GM18499 (cell line): ENCODE data around the gene ZFAND3.
"Not testable (repeated sequence)": the region's sequence is repeated elsewhere in the genome, so short reads cannot be mapped to it uniquely, and the experiment has no call there.

Experiments
- ATAC-seq: cut with Tn5 transposase; IDR thresholded peaks from one replicate; pipeline ENCODE4 v1.9.1; 2021; ENCODE audit warnings: moderate number of reproducible peaks; ENCODE audit not compliant: insufficient read depth, unreplicated experiment

Gene ZFAND3

DNA sequence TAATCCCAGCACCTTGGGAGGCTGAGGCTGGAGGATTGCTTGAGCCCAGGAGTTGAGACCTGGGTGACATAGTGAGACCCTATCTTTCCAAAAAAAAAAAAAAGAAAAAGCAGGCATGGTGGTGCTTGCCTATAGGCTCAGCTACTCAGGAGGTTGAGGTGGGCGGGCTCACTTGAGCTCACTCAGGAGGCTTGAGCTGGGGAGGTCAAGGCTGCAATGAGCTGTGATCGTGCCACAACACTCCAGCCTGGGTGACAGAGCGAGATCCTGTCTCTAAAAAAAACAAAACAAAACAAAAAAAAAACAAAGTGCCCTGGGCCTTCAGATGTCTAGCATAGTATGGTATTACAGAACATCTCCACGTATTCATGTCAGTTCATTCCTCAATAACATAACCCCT, 42.9 kb downstream of the ZFAND3 start:
- no peak for ATAC-seq

DNA sequence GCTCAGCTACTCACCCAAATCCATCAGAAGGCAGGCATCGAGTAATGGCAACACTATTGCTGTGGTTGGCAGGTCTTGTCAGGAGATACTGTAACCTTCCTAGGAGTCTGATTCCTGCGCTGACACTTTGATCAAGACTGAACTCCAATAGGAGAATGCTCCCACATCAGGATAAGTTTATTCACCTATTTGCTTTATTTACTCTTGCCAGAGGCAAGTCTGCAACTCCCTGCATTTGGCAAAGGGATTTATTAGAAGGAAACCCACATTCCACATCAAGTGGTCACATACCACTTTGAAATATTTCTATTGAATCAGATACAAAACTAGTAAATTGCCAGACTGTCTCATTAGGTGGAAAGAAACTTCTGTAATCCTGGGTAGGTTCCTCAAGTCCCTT, 43.5 kb downstream of the ZFAND3 start:
- no peak for ATAC-seq

DNA sequence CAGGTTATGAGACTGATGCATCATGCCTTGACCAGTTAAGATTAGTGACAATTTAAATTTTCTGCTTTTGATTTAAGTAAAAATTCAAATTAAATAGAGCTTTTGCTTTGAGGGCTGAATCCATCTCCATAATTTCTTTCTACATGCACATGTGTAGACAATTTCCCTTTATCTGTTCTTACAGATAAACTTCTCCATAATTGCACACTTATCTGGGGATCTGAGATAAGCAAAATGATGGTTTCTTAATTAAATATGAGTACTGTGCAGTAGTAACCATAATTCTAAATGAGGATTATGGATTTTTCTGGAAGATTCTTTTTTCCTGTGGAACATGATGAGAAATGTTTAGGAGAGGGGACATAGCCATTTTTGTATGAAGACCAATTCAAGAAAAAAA, 44.7 kb downstream of the ZFAND3 start:
- ATAC-seq: no peak

DNA sequence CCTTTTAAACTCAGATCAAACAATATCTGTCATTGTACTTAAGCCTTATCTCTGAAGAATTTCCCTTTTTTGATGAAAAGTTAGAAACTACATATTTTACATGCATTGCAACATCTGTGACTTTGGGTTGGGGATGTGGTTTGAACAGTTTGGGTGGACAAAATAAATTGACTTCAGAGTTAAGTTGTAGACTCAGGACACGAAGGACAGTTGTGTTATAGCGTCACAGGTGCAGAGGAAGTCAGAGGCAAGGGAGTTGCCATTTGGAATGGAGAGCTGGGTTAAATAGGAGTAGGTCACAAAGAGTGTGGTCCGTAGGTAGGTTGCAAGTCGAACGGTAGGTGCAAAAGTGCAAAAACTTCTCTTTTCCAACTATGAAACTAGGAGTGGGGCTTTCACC, 46.0 kb downstream of the ZFAND3 start:
- ATAC-seq: no peak

DNA sequence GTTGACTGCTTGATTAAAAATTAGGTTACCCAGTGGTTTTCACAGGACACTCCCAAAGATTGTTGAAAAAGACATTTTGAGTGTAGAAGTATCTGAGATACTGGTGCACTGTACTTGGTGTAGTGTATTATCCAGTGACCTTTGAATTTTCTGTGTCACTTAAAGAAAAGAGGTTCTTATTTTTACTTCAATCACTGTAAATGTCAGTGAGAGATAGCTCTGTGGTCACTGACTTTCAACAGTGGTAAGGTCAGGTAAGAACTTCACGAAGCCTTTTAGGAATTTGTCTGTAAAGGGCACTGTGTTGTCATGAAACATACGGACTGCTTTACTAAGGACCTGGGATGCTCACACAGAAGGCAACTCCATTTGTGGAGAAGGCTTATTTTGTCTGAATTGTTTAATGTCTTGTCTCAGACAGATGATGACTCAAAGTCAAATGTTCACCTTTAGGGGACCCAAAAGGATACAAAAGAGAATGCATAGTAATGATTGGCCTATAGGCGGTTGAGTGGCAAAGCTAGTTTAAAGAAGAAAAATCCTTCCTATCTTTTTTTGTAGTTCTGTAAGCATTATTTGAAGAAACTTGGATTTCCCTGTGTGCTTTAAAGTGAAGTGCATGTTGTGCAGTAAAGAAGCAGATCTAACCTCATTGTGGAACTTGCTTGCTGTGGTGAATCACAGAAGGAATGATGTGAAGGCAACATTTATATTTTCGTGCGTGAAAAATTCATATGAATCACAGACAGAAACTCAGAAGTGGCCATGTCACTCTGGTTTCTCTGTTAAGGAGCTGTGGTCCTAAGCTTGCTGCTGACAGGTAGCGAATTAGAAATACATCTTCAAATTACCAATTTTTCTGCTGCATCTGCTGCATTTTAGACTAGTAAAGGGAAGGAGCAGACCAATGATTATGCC, 47.3 kb downstream of the ZFAND3 start:
- ATAC-seq: no peak

DNA sequence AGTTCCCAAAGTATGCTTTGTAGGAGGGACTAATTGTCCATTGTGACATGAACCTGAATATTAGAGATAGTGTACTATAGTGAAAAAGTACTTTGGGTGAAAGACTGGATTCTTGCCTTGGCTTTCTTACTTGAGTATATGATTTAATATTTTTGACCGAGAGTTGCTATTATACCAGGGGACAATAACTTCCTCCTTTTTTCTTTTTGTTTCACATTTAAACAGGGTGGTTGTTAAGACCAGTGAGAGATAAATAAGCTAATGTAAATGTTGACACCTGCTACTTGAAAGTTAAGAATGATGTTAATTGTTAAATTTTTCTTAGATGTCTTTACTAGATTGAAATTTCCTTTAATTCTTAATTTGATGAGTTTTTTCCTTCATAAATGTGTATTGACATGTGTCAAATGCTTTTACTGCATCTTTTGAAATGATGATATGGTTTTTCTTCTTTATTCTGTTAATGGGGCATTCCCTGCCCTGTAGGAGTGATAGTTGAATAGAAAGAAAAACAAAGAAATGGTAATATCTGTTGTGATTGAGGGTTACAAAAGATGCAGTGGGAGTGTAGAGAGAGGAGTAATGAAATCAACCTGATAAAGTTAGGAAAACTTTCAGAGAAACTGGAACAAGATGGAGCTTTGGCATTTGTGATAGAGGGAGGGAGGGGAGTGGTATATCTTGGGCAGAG, 48.4 kb downstream of the ZFAND3 start:
- ATAC-seq: no peak

DNA sequence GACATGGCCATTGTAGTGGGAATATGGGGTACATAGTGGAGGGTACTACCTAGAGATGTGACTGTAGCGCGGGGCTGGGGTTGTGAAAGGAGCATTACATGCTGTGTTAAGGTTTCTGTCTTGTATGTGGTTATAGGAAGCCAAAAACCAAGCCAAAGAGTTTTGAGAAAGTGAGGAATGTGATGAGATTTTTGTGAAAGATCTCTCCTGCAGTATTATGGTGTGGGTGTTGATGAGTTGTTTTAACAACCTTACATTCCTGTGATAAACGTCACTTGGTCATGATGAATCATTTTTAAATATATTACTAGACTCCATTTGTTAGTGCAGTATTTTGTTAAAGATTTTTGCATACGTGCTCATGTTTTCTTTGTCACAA, 48.9 kb downstream of the ZFAND3 start:
- no peak for ATAC-seq

DNA sequence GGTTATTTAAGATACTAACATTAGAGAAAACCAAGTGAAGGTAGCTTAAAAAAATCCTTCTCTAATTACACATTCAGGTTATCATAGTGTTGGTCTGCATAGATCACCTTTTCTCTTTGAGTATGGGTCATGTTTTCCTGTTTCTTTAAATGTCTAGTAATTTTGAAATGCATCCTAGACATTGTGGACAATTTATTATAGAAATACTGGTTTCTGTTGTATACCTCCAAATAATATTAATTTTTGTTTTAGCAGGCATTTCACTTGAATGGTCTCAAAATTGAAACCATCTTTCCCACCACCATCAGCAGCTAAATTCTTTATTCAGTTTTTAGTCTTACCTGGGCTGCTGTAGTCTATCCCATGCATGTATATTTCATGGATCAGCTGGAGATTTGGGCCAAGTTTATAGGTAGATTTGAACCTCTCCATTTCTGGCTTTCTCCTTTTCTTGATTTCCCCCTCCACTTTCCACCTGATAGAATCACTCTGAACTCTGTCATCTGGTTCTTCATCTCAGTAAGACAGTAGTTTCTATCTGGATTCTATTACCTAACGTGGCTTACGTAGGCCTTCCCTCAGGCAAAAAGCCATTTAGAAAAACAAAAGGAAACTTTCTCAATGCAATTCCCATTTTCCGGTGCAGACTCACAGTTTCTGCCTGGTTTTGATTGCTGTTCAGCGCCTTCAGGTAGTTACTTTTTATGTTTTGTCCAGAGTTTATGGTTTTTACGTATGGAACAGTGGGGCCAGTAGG, 52.3 kb downstream of the ZFAND3 start:
- no peak for ATAC-seq

DNA sequence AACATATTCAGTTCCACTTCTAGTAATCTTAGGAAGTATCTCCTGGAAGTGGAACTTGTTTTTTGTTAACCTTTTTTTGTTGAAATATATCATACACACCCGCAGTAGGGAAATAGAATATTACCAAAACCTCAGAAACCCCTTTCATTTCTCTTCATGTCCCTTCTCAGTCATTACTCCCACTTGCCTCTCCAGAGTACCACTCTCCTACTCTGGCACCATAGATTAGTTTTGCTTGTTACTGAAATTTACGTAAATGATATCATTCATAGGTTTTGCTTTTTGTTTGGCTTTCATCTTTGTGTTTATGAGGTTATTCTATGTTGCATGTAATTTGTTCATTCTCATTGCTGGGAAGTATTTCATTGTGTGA, 52.8 kb downstream of the ZFAND3 start:
- ATAC-seq: no peak

DNA sequence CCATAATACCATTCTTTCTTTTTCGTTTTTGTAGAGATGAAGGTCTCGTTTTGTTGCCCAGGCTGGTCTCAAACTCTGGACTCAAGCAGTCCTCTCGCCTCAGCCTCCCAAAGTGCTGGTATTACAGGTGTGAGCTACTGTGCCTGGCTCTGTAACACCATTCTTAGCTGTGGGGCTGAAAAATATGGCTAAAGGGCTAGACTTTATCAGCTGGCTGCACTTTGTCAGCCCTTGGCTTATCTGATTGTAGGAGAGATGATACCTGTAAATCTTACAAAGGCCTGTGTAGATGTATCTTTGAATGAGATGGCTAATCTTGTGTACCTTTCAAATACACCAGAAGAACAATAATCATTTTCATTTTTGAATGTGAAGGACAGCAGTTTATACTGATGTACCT, 55.2 kb downstream of the ZFAND3 start:
- ATAC-seq: no peak

DNA sequence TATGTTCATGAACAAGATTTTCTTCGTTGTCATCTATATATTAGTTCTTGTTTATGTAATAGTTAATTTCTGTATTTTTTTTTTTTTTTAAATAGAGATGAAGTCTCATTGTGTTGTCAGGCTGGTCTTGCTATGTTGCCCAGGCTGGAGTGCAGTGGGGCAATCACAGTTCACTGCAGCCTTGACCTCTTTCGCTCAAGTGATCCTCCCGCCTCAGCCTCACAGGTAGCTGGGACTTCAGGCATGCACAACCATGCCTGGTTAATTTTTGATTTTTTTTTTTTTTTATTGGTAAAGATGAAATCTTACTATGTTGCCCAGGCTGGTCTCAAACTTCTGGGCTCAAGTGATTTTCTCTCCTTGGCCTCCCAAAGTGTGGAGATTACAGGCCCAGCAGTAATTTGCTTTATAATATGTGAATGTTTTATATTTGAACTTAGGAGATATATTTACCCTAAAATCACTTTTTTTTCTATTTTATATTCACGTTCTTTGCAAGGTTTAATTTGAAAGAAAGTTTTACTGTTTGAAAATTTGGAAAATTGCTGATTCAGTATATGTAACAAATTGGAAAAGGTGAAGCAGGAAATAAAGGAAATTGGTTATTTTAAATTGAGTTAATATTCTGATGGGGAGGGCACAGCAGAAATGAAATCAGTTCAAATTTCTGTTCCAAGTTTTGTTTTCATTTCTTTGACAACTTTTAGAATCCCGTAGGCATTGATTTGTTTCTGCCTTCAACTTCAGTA, 56.2 kb downstream of the ZFAND3 start:
- no peak for ATAC-seq

DNA sequence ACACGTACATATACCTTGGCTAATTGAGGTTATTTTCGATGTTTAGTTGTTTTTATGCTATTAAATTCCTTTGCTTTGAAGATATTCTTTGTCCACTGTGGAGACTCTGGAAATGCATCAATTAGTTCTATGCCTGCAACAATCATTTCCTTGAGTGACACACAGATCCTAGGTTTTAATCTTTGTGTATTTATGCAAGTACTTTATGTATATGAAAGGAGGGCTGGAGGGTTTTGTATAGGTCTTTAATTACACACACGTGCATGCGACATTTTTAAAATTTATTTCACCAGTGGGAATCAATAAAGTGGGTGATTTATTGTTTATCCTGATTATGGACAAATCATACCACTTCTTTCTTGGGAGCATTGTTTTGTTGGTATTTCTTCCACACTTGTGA, 57.3 kb downstream of the ZFAND3 start:
- no peak for ATAC-seq

DNA sequence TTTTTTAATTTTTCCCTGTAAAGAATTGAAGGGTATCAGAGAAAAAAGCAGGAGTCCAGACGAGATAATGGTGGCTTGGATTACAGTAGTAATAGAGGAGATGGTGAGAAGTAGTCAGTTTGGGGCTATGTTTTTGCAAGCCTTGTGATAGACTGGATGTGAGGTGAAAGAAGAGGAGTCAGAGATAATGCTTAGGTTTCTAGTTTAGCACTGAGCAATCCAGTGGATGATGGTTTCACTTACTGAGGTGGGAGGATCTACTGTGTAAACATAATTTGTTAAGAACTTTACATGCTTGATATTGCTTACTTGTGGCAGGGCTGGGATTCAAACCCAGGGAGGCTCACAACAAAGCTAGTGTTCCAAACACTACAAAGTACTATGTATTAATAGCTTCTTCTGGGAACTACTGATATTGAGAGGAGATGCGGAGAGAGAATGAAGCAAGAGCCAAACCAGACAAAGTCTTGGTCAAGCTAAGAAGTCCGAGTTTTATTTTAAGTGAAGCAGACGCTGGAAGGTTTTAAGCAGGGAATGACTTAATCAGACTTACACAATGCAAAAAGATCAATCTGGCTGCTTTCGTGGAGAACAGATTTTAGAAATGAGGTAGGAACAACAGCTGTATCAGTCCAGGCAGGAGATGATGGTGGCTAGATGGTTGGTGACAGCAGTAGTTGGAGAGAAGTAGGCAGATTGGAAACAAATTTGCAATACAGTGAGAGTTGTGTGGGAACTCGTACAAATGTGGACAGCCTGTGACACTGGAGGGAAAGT, 58.0 kb downstream of the ZFAND3 start:
- no peak for ATAC-seq

DNA sequence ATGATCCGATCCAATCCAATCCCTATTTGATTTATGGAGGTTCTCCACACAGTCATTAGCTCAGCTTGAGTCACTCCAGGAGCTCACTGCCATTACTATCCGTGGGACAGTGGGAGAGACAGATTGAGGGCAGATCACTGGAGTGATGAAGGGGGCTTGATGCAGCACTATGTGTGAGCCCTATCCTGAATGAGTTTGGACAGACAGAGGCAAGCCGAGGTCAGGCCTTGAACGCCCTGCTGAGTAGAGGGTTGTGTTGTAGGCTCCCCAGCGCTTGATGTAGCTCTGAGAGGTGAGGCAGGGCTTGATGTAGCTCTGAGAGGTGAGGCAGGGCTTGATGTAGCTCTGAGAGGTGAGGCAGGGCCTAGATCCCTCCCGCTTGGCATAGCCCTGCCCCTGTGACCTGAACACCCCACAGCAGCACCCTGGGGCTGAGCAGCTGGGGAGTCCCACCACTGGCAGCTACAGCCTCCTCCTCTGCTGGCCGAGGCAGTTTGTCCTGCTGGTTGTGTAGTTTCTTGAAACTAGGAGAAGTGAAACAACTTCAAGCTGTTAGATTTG, 58.7 kb downstream of the ZFAND3 start:
- ATAC-seq: no peak

DNA sequence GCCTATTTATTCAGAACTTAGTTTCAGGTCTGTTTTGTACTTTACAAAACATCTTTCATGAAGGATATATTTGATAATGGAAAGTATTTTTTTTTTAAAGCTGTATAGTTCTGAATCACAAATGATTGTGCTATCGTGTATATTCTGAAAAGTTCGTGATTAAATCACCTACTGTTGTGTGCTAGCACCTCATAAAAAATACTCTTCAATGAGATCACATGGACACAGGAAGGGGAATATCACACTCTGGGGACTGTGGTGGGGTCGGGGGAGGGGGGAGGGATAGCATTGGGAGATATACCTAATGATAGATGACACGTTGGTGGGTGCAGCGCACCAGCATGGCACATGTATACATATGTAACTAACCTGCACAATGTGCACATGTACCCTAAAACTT, 61.1 kb downstream of the ZFAND3 start:
- ATAC-seq: not testable (repeated sequence)

DNA sequence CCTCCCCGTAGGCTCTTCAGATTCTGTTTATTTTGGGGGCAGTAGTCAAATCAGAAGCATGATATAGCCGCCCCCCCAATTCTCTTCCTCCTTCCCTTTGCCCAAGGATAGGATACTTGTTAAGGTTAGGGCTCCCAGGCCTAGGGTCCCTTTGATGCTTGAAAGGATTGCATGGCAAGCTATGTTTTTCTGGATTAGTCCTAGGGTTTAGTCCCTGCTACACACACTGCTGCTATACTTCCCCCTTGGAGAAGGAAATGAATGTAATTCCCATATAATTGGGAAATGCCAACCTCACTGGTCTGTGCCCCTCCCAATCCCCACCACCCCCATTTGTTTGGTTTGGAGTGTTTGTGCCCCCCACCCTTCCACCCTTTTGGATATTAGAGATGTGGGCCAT, 62.8 kb downstream of the ZFAND3 start:
- no peak for ATAC-seq

DNA sequence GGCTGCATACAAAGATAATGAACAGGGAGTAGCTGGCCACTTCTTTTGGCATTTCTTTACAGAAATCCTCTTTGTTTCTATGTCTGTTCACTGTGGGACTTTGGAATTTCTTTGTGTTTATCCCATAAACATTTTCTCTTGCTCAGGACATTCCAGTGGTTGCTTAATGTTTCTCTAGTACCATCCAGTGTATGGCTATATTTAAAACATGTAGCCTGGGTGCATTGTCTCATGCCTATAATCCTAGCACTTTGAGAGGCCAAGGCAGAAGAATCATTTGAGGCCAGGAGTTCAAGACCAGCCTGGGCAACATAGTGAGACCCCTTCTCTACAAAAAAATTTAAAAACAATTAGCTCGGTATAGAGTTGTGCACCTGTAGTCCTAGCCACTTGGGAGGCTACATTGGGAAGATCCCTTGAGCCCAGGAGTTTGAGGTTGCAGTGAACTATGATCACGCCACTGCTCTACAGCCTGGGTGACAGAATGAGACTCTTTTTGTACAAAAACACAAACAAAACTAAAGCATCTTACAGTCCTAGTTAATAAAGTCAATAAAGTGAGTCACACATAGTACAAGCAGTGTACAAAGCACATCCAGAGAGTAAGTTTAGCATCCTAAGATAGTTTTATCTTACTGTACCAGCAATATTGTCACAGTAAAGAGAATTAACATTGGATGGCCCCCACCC, 63.3 kb downstream of the ZFAND3 start:
- no peak for ATAC-seq

DNA sequence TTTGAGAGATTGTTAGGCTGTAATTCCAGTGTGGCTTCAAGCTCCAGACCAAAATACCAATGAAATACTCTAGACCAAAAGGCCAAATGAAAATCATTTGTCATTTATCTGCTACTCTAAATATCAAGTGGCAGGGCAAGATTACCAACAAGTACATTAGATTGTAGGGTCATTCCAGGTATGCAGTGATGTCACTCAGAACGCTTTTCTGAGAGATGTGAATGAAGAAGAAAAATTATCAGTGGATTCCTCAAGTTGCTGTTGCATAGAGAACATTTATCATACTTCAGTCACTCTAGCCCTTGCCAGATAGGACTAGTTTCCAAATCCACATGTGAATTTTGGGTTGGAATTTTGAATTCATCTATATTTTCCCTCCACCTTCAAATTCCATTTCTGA, 65.0 kb downstream of the ZFAND3 start:
- ATAC-seq: no peak

DNA sequence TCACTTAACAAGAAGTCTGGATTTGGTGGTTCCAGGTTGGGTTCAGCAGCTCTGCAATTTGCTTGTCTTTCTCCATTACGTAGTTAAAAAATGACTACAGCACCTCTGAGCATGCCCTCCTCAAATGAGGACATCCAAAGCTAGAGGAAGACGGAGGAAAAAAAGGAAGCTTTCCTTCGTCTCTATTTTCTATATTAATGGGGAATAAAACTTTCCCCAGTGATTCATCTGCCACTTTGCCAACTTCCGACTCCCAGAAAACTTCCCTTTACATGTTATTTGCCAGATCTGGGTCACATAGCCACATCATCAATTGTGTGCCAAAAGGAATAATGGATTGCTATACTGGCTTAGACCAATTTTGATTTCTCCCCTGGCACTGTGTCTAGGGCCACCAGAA, 69.5 kb downstream of the ZFAND3 start:
- no peak for ATAC-seq
